ENCODE results near the gene SPPL3. TPM values are rescaled to one million over a fixed set of nuclear protein-coding genes. Genes with fewer than 3 reads are reported as not detected.

The SPPL3 gene
- polyA plus RNA-seq, 4 donors: 8.4 to 57.8 (median 13.7) TPM

DNA sequence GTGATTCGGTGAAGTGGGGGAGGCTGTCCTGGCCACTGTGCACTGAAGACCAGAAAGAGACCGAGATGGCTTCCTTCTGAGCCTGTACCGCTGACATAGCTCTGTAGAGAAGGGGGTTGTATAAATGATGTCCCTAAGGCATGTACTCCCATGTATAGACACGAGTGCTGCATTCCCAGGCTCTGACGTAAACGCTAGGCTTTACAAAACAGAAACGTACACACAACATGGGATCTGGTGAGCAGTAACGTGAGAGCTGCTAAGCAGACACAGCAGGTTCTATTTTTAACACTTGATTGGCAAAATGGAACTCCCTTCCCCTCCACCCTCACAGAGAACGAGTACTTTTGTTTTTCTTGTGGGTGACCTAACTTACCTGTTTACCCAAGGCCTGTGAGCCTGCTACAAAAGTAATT lies 142.6 kb downstream of the SPPL3 start:
- peaks cover 15 to 68% (median 16%) of the 10 kb centered on the region in 3 donors for H3K36me3 ChIP-seq (ENCODE audit: control insufficient read depth in 3 of 3, insufficient read depth in 2 of 3, low read depth in 1 of 3, low read length in 3 of 3)
- WGBS, 3 donors: 62 to 90% (median 75%) methylated on average over 9 of the region's 9 CpGs
- H3K9me3 ChIP-seq (ENCODE audit: control insufficient read depth in 2 of 2, insufficient read depth in 1 of 2, low read depth in 1 of 2, low read length in 1 of 2): no peaks in the 10 kb centered on the region
- H3K27me3 ChIP-seq (ENCODE audit: control insufficient read depth in 3 of 3, insufficient read depth in 3 of 3, low read length in 3 of 3): no peaks in the 10 kb centered on the region
- FAIRE-seq (no peak), DNase-seq (peak in 1 of 2 donors; percentile 47)
- H3K4me3 ChIP-seq (ENCODE audit: low read depth in 1 of 3, low read length in 3 of 3): no peak overlapping the region
- H3K4me1 ChIP-seq (ENCODE audit: control insufficient read depth in 3 of 3, insufficient read depth in 2 of 3, low read depth in 1 of 3, low read length in 2 of 3): peaks cover 0 to 14% (median 3%) of the 10 kb centered on the region in 3 donors
- peak overlapping the region in 2 of 3 donors; percentile 57 to 59 for H3K27ac ChIP-seq (ENCODE audit: low read depth in 1 of 3, low read length in 2 of 3)

- 87 to 92% (median 91%) methylated on average over 21 of the region's 21 CpGs for WGBS, 3 donors
- Histone ChIP-seq H3K36me3 (ENCODE audit: control insufficient read depth in 3 of 3, insufficient read depth in 2 of 3, low read depth in 1 of 3, low read length in 3 of 3) (peaks cover 12 to 59% (median 16%) of the 10 kb centered on the region in 3 donors), H3K4me1 (ENCODE audit: control insufficient read depth in 3 of 3, insufficient read depth in 2 of 3, low read depth in 1 of 3, low read length in 2 of 3) (peaks cover 0 to 6% (median 0%) of the 10 kb centered on the region in 3 donors), H3K9me3 (ENCODE audit: control insufficient read depth in 2 of 2, insufficient read depth in 1 of 2, low read depth in 1 of 2, low read length in 1 of 2) (no peaks in the 10 kb centered on the region), H3K27ac (ENCODE audit: low read depth in 1 of 3, low read length in 2 of 3) (peak overlapping the region in 1 of 3 donors; percentile 59), H3K27me3 (ENCODE audit: control insufficient read depth in 3 of 3, insufficient read depth in 3 of 3, low read length in 3 of 3) (no peaks in the 10 kb centered on the region), H3K4me3 (ENCODE audit: low read depth in 1 of 3, low read length in 3 of 3) (no peak overlapping the region)
- FAIRE-seq: no peak
- DNase-seq: no peak
Observed at GRCh38 chr12:120760349-120761254, 143.6 kb downstream of the SPPL3 start.

GRCh38 chr12:120759591-120760348 lies 144.4 kb downstream of the SPPL3 start:
- Histone ChIP-seq H3K36me3 (ENCODE audit: control insufficient read depth in 3 of 3, insufficient read depth in 2 of 3, low read depth in 1 of 3, low read length in 3 of 3) (peaks cover 10 to 52% (median 15%) of the 10 kb centered on the region in 3 donors), H3K9me3 (ENCODE audit: control insufficient read depth in 2 of 2, insufficient read depth in 1 of 2, low read depth in 1 of 2, low read length in 1 of 2) (no peaks in the 10 kb centered on the region), H3K4me1 (ENCODE audit: control insufficient read depth in 3 of 3, insufficient read depth in 2 of 3, low read depth in 1 of 3, low read length in 2 of 3) (no peaks in the 10 kb centered on the region), H3K4me3 (ENCODE audit: low read depth in 1 of 3, low read length in 3 of 3) (no peak overlapping the region), H3K27me3 (ENCODE audit: control insufficient read depth in 3 of 3, insufficient read depth in 3 of 3, low read length in 3 of 3) (no peaks in the 10 kb centered on the region), H3K27ac (ENCODE audit: low read depth in 1 of 3, low read length in 2 of 3) (no peak overlapping the region)
- DNase-seq (no peak), FAIRE-seq (no peak)
- WGBS, 3 donors: 83 to 93% (median 91%) methylated on average over 27 of the region's 27 CpGs

DNA sequence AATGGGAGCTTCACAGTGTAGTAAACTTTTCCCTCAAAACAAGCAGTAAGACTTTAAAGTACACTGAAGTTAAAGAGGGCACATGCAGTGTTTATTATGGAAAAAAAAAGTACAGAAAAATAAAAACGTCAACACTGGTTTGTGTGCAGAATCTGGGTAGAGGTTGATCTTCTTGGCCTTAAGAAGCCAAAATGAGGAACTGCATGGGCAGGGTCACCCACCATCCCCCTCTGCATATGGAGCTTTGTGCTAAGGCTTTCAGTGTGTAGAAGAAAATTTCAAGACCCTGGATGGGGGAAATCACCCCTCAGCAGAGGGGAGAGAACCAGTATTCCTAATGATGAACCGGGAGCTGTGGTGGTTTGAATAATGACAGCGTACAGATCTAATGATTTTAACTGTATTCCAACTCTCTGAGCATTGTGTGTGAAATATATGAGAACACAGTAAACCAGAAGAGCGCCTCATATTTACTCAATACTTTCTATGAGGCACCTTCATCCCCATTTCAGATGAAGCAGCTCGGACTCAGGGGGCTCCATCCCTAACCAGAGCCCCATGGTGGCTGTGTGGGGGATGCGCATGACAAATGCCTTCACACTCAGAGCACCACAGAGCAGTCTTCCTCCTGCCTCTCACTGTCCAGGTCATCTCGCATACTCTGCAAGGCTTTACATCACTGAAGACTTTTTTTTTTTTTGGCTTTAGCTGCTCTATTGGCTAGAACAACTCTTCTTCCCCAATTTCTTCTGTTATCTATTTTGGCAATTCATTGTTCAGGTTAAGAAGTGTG lies 145.2 kb downstream of the SPPL3 start:
- no peak for FAIRE-seq
- Histone ChIP-seq H3K36me3 (ENCODE audit: control insufficient read depth in 3 of 3, insufficient read depth in 2 of 3, low read depth in 1 of 3, low read length in 3 of 3) (peaks cover 5 to 47% (median 14%) of the 10 kb centered on the region in 3 donors), H3K4me1 (ENCODE audit: control insufficient read depth in 3 of 3, insufficient read depth in 2 of 3, low read depth in 1 of 3, low read length in 2 of 3) (no peaks in the 10 kb centered on the region), H3K4me3 (ENCODE audit: low read depth in 1 of 3, low read length in 3 of 3) (no peak overlapping the region), H3K9me3 (ENCODE audit: control insufficient read depth in 2 of 2, insufficient read depth in 1 of 2, low read depth in 1 of 2, low read length in 1 of 2) (peaks cover 0 to 4% of the 10 kb centered on the region in 2 donors), H3K27ac (ENCODE audit: low read depth in 1 of 3, low read length in 2 of 3) (no peak overlapping the region), H3K27me3 (ENCODE audit: control insufficient read depth in 3 of 3, insufficient read depth in 3 of 3, low read length in 3 of 3) (no peaks in the 10 kb centered on the region)
- WGBS, 3 donors: 92 to 97% (median 94%) methylated on average over 7 of the region's 7 CpGs
- DNase-seq: no peak

DNA sequence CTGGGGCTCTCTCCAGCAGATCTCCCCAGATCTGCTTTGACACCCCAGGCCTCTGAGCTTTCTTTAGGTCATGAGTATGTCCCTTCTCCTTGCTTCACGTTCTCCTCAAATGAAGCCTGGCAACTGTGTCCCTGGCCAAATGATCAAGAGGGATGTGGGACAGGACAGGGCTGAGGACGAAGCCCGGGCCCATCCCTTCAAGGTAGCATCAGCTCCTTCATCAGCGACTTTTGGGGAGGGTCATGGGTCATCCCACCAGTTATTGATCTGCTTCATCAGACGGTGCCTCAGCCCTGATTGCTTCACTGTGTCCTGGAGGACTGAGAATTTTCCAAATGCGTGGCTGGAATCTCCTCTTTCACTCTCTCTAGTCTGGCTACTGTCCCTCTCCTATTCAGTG lies 146.2 kb downstream of the SPPL3 start:
- no peak overlapping the region for H3K4me3 ChIP-seq (ENCODE audit: low read depth in 1 of 3, low read length in 3 of 3)
- no peaks in the 10 kb centered on the region for H3K27me3 ChIP-seq (ENCODE audit: control insufficient read depth in 3 of 3, insufficient read depth in 3 of 3, low read length in 3 of 3)
- peaks cover 5 to 39% (median 8%) of the 10 kb centered on the region in 3 donors for H3K36me3 ChIP-seq (ENCODE audit: control insufficient read depth in 3 of 3, insufficient read depth in 2 of 3, low read depth in 1 of 3, low read length in 3 of 3)
- DNase-seq (no peak), FAIRE-seq (no peak)
- H3K9me3 ChIP-seq (ENCODE audit: control insufficient read depth in 2 of 2, insufficient read depth in 1 of 2, low read depth in 1 of 2, low read length in 1 of 2): peaks cover 0 to 4% of the 10 kb centered on the region in 2 donors
- no peak overlapping the region for H3K27ac ChIP-seq (ENCODE audit: low read depth in 1 of 3, low read length in 2 of 3)
- 91 to 97% (median 92%) methylated on average over 6 of the region's 6 CpGs for WGBS, 3 donors
- H3K4me1 ChIP-seq (ENCODE audit: control insufficient read depth in 3 of 3, insufficient read depth in 2 of 3, low read depth in 1 of 3, low read length in 2 of 3): no peaks in the 10 kb centered on the region

GRCh38 chr12:120757226-120757742 lies 146.9 kb downstream of the SPPL3 start:
- 43 to 62% (median 45%) methylated on average over 4 of the region's 4 CpGs for WGBS, 3 donors

DNA sequence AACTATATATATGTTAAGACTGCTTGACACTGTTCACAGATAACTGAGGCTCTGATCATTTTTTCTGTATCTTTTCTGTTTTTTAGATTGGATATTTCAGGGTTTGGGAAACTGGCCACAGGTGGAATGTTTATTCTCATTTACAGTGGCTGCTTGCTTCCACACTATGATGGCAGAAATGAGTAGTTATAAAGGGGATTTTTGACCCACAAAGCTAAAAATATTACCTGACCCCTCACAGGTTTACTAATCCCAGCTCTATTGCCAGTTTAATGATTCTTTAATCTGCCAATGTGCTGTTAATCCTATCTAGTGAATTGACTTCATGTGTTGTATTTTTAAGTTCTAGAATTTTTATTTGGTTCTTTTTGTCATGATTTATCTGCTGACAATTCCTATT lies 148.9 kb downstream of the SPPL3 start:
- FAIRE-seq (no peak), DNase-seq (no peak)
- Histone ChIP-seq H3K27ac (ENCODE audit: low read depth in 1 of 3, low read length in 2 of 3) (no peak overlapping the region), H3K4me3 (ENCODE audit: low read depth in 1 of 3, low read length in 3 of 3) (no peak overlapping the region), H3K36me3 (ENCODE audit: control insufficient read depth in 3 of 3, insufficient read depth in 2 of 3, low read depth in 1 of 3, low read length in 3 of 3) (peaks cover 0 to 14% (median 0%) of the 10 kb centered on the region in 3 donors), H3K9me3 (ENCODE audit: control insufficient read depth in 2 of 2, insufficient read depth in 1 of 2, low read depth in 1 of 2, low read length in 1 of 2) (peaks cover 0 to 4% of the 10 kb centered on the region in 2 donors), H3K4me1 (ENCODE audit: control insufficient read depth in 3 of 3, insufficient read depth in 2 of 3, low read depth in 1 of 3, low read length in 2 of 3) (no peaks in the 10 kb centered on the region), H3K27me3 (ENCODE audit: control insufficient read depth in 3 of 3, insufficient read depth in 3 of 3, low read length in 3 of 3) (no peaks in the 10 kb centered on the region)

More at GRCh38 chr12:120757226-120757742, 146.9 kb downstream of the SPPL3 start:
- Histone ChIP-seq H3K4me3 (ENCODE audit: low read depth in 1 of 3, low read length in 3 of 3) (no peak overlapping the region), H3K4me1 (ENCODE audit: control insufficient read depth in 3 of 3, insufficient read depth in 2 of 3, low read depth in 1 of 3, low read length in 2 of 3) (no peaks in the 10 kb centered on the region), H3K36me3 (ENCODE audit: control insufficient read depth in 3 of 3, insufficient read depth in 2 of 3, low read depth in 1 of 3, low read length in 3 of 3) (peaks cover 5 to 33% (median 6%) of the 10 kb centered on the region in 3 donors), H3K27me3 (ENCODE audit: control insufficient read depth in 3 of 3, insufficient read depth in 3 of 3, low read length in 3 of 3) (no peaks in the 10 kb centered on the region), H3K9me3 (ENCODE audit: control insufficient read depth in 2 of 2, insufficient read depth in 1 of 2, low read depth in 1 of 2, low read length in 1 of 2) (peaks cover 0 to 4% of the 10 kb centered on the region in 2 donors), H3K27ac (ENCODE audit: low read depth in 1 of 3, low read length in 2 of 3) (no peak overlapping the region)
- no peak for FAIRE-seq
- no peak for DNase-seq

DNA sequence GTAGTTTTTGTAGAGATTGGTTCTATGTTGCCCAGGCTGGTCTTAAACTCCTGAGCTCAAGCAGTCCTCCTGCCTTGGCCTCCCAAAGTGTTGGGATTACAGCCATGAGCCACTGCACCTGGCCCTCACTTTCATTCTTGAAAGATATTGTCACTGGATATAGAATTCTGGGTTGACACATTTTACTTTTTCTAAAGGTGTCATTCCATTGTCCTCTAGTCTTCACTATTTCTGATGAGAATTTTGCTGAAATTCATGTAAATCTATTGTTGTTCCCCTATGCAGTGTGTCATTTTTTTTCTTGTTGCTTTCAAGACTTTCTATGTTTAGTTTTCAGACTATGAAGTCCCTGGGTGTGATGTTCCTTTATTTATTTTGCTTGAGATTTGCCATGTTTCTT lies 149.4 kb downstream of the SPPL3 start:
- peaks cover 0 to 4% of the 10 kb centered on the region in 2 donors for H3K9me3 ChIP-seq (ENCODE audit: control insufficient read depth in 2 of 2, insufficient read depth in 1 of 2, low read depth in 1 of 2, low read length in 1 of 2)
- no peaks in the 10 kb centered on the region for H3K4me1 ChIP-seq (ENCODE audit: control insufficient read depth in 3 of 3, insufficient read depth in 2 of 3, low read depth in 1 of 3, low read length in 2 of 3)
- peaks cover 0 to 10% (median 0%) of the 10 kb centered on the region in 3 donors for H3K36me3 ChIP-seq (ENCODE audit: control insufficient read depth in 3 of 3, insufficient read depth in 2 of 3, low read depth in 1 of 3, low read length in 3 of 3)
- H3K4me3 ChIP-seq (ENCODE audit: low read depth in 1 of 3, low read length in 3 of 3): no peak overlapping the region
- H3K27me3 ChIP-seq (ENCODE audit: control insufficient read depth in 3 of 3, insufficient read depth in 3 of 3, low read length in 3 of 3): no peaks in the 10 kb centered on the region
- FAIRE-seq (no peak), DNase-seq (no peak)
- H3K27ac ChIP-seq (ENCODE audit: low read depth in 1 of 3, low read length in 2 of 3): no peak overlapping the region

Measured in small intestine (tissue), 7 donors.